ENCODE results near the gene ADGRL3. TPM values are rescaled to one million over a fixed set of nuclear protein-coding genes. Genes with fewer than 3 reads are reported as not detected.

Gene ADGRL3
- total RNA-seq, 3 donors from 2014 or later = 4.3 to 10.8 (median 4.3) TPM

DNA sequence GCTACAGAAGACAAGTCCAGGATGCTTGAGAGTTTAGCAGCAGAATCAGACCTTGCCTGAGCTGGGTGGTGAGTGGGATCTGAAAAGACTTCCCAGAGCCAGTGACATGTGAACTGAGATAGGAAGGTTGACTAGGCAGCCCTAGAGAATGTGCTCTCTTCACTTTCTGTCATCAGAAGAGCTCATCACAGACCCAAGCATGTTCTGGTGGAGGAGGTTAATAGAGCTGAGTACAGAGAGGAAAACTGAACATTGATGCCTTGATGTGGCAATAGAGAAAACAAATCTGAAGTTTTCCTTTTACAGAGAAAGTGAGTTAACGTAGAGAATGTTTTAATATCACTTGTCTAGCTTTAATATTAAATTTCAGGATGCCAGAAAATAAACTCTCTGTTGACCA lies 17.1 kb downstream of the ADGRL3 start:
- TF ChIP-seq, protein P1, sequence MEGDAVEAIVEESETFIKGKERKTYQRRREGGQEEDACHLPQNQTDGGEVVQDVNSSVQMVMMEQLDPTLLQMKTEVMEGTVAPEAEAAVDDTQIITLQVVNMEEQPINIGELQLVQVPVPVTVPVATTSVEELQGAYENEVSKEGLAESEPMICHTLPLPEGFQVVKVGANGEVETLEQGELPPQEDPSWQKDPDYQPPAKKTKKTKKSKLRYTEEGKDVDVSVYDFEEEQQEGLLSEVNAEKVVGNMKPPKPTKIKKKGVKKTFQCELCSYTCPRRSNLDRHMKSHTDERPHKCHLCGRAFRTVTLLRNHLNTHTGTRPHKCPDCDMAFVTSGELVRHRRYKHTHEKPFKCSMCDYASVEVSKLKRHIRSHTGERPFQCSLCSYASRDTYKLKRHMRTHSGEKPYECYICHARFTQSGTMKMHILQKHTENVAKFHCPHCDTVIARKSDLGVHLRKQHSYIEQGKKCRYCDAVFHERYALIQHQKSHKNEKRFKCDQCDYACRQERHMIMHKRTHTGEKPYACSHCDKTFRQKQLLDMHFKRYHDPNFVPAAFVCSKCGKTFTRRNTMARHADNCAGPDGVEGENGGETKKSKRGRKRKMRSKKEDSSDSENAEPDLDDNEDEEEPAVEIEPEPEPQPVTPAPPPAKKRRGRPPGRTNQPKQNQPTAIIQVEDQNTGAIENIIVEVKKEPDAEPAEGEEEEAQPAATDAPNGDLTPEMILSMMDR (IDR thresholded peaks at IDR 0.05) = no peak
- no peaks in the 10 kb centered on the region for H3K4me1 ChIP-seq (ENCODE audit: low read depth)
- intact Hi-C loops (cut with DNase I, micrococcal nuclease) = no loop called here
- H3K9me3 ChIP-seq = no peaks in the 10 kb centered on the region
- no peak overlapping the region for H3K4me3 ChIP-seq
- H3K36me3 ChIP-seq (ENCODE audit: low read depth) = no peaks in the 10 kb centered on the region
- DNase-seq (no peak), ATAC-seq (no peak)

DNA sequence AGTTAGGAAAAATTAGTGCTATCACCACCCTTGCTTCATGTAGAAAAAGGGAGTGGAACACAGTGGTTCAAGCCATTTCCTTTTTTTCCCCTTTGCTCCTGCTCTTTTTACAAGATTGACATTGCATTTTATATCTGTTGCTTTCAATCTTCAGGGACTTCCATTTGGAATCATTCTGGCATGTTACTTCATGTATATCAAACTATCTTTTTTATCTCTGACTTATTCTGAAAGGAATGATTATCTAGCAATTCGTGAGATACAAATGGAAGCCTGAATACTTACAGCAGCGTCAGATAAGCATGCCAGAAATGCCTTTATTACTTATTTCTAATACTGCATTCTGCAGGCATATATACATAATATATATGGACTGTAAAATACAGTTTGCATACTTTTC lies 20.4 kb downstream of the ADGRL3 start:
- no peaks in the 10 kb centered on the region for H3K9me3 ChIP-seq
- DNase-seq (no peak), ATAC-seq (no peak)
- H3K4me1 ChIP-seq (ENCODE audit: low read depth) = no peaks in the 10 kb centered on the region
- TF ChIP-seq, protein P1 (IDR thresholded peaks at IDR 0.05) = no peak
- H3K36me3 ChIP-seq (ENCODE audit: low read depth) = no peaks in the 10 kb centered on the region
- no peak overlapping the region for H3K4me3 ChIP-seq
- intact Hi-C loops (cut with DNase I, micrococcal nuclease) = no loop called here

DNA sequence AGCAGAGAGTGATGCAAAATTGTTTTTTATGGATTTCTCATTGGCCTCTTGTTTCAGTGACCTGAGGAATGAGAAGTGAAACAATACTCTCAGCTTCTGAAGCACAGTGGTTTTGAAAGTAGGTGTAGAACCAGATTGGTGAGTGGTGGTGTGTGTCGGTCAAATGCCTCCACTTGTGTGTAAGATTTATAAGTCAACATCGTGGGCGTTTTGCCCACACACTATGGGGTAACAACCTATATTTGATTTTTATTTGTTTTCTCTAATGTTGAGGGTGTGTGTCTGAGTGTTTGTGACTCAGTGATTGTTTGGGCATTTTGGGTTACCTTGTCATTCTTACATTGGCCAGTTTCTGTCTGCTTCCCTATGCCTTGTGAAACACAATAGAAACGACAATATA lies 23.3 kb downstream of the ADGRL3 start:
- no peak for ATAC-seq
- TF ChIP-seq, protein P1 (IDR thresholded peaks at IDR 0.05) = no peak
- intact Hi-C loops (cut with DNase I, micrococcal nuclease) = no loop called here

DNA sequence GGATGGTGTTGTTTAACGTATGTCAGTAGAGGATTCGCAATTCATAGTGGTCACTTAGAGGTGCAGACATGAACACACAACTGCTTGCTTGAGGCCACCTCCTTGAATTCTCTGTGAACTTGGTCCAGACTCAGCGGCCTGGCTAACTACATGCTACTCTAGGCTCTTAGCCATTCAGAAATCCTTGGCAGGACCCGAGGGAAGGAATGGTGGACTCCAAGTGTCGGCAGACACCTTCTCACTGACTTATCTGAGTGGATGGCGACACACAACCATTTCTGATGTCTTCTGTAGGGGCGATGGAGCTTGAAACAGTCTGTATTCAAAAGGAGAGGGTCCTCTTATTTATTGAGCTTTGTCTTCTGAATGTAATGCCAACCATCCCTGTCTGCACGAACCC lies 24.4 kb downstream of the ADGRL3 start:
- ATAC-seq (no peak), DNase-seq (no peak)
- TF ChIP-seq, protein P1 (IDR thresholded peaks at IDR 0.05) = no peak

More for the DNA sequence above, 23.3 kb downstream of the ADGRL3 start:
- no peaks in the 10 kb centered on the region for H3K9me3 ChIP-seq
- H3K36me3 ChIP-seq (ENCODE audit: low read depth) = no peaks in the 10 kb centered on the region
- H3K4me3 ChIP-seq = no peak overlapping the region
- no peaks in the 10 kb centered on the region for H3K4me1 ChIP-seq (ENCODE audit: low read depth)
- DNase-seq = no peak

DNA sequence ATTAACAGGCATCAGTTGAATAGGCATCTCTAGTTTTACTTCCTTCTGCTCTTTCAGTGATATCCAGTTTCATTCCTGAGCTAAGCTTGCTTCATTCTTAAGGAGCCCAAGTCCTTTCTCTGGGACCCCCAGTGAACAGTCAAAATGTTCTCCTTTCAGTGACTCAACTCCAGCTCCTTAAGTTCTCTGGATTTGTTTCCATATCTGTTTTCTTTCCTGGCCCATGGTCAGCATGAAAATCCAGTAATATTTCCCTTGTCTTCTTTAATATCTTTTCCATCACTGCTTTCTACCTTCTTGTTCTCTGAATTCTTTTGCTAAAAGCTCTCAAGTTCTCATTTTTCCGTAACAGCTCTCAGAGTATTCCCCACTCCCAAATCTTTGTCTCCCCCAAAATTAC lies 25.5 kb downstream of the ADGRL3 start:
- no peaks in the 10 kb centered on the region for H3K9me3 ChIP-seq
- H3K4me1 ChIP-seq (ENCODE audit: low read depth) = no peaks in the 10 kb centered on the region
- intact Hi-C loops (cut with DNase I, micrococcal nuclease) = no loop called here
- no peak for ATAC-seq
- TF ChIP-seq, protein P1 (IDR thresholded peaks at IDR 0.05) = no peak
- H3K4me3 ChIP-seq = no peak overlapping the region
- H3K36me3 ChIP-seq (ENCODE audit: low read depth) = no peaks in the 10 kb centered on the region
- DNase-seq = no peak

More for the DNA sequence above, 24.4 kb downstream of the ADGRL3 start:
- Histone ChIP-seq H3K36me3 (ENCODE audit: low read depth) (no peaks in the 10 kb centered on the region), H3K4me1 (ENCODE audit: low read depth) (no peaks in the 10 kb centered on the region), H3K4me3 (no peak overlapping the region), H3K9me3 (no peaks in the 10 kb centered on the region)
- intact Hi-C loops (cut with DNase I, micrococcal nuclease) = no loop called here

DNA sequence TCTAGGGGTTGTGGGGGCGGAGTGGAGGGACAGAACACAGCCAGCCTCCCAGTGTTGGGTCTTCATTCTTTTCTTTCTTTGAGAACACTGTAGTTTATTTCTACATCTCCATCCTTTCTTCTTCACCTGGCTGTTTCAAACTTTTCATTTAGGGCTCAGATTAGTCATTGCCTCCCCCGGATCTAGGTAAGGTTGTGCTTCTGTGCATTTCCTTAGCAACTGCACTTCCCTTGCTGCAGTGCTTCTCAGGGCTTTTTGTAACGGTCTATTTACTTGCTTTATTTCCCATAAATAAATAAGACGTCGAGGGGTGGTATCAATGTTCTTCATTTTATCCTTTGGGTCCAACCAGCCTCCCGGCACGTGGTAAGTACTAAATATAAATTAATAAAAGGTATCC lies 31.3 kb downstream of the ADGRL3 start:
- no peak for DNase-seq
- TF ChIP-seq, protein P1 (IDR thresholded peaks at IDR 0.05) = no peak
- H3K4me3 ChIP-seq = no peak overlapping the region
- intact Hi-C loops (cut with DNase I, micrococcal nuclease) = no loop called here
- H3K4me1 ChIP-seq (ENCODE audit: low read depth) = no peaks in the 10 kb centered on the region
- H3K9me3 ChIP-seq = no peaks in the 10 kb centered on the region
- H3K36me3 ChIP-seq (ENCODE audit: low read depth) = no peaks in the 10 kb centered on the region
- no peak for ATAC-seq
